Stimulated activated naive CD4-positive, alpha-beta T cell treated with Interleukin-2 at 50 U/mL for 16 hours (primary cell): ENCODE results near the gene MRPL9.
"Not testable (repeated sequence)": the region's sequence is repeated elsewhere in the genome, so short reads cannot be mapped to it uniquely, and the experiment has no call there.

ENCODE experiments used
- DNase-seq: peaks from one replicate; lab custom pipeline; 2025; lab: John Stamatoyannopoulos, UW

The MRPL9 gene

DNA sequence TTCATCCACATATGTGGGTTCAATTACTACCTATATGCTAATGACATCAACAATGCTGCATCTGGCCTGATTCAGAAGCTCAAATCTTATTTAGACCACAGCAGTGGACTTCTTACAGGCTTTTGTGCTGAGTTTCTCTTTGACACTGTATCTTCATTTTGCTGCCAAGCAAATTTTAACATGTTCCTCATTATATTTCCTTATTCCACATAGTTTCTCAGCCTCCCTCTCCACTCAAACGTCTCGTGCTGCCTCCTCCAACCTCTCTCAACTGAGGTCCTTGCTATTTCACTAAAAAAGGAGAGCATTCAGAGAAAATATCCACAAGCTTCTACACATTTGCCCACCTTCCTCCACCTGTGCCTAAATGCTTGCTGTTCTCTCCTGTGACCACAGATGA lies 20.5 kb upstream of the MRPL9 start:
- no peak for DNase-seq

DNA sequence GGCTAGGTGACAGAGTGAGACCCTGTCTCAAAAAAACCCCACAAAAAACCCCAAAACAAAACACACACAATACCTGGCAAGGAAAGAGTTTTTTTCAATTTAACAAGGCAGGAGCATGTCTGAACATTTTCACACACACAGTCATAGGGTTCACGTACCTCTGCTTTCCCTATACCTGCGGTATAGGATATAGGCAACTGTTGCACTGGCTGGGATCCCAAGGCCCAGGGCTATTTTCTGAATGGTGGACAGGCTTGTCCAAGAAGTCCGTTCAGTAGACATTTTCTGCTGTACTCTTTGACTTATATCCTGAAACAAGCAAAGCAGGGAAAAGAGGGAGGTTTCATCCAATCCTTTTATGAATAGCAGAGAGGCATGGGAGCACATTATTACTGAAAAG lies 19.4 kb upstream of the MRPL9 start:
- DNase-seq: no peak

GRCh38 chr1:151782026-151782425 lies 18.7 kb upstream of the MRPL9 start:
- DNase-seq: not testable (repeated sequence)

GRCh38 chr1:151780736-151781135 lies 17.4 kb upstream of the MRPL9 start:
- DNase-seq: not testable (repeated sequence)

DNA sequence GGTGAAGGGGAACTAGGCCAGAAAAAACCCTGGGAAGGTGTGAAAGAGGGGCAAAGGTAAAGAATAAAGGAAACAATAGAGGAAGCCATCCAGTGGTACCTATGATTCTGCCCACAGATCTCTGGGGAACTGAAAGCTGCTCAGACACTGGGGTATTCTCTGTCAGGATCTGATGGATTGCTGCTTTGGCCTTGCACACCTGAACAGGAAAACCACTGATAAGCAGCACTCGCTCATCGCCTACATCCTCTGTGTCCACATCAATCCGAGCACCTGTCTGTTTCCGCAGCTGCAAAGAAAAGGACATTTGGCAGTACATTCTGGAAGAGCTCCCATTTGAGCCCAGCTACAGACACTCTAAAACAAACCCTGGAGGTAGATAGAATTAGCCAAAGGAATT lies 16.6 kb upstream of the MRPL9 start:
- DNase-seq: no peak

DNA sequence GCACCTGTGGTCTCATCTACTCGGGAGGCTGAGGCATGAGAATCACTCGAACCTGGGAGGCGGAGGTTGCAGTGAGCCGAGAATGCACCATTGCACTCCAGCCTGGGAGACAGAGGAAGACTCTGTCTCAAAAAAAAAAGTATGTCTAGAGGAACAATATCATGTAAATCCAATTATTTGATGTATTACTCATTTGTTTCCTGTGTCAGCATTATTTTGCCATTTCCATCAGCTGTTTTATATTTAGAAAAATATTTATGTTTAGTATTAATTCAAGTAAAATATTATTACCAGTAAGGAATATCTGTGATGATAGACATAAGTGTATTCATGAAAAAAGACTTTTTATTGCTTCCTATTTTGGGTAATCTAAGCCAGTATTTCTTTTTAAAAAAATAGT lies 14.0 kb upstream of the MRPL9 start:
- DNase-seq: no peak

- no peak for DNase-seq
These were observed 13.4 kb upstream of the MRPL9 start for GRCh38 chr1:151776665-151777062.

DNA sequence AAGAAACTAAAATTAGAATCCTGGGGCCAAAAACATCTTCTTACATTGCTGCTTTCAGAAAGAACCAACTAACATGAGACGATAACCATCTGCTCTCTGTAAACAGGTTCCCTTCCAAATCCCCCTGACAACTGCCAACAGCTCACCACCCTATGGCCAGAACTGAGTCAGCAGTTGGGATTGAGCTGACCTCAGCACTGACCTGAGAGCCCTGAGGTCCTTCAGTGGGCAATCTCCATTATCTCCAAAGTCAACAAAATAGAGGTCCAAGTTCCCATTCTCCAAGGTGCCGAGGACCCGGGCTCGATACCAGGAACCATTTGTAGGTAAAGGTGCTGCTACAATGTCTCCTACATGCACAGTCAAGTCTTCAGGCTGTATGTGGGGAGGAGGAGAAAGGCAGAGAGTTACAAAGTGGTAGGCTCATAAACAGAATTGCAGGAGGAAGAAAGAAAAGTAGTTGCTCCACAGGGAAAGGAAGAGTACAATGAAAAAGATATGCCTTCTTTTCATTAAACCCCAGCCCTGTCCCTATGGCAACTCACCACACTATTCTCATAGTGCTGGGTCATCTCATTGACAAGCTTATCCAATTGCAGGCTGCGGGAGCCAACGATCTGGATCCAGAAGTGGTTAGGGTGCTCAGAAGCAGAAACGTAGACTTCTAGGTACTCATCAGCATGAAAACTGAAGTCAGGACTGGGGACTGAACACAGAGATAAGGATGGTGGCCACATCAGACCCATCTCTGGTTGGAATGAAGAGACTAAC lies 12.8 kb upstream of the MRPL9 start:
- DNase-seq: no peak

DNA sequence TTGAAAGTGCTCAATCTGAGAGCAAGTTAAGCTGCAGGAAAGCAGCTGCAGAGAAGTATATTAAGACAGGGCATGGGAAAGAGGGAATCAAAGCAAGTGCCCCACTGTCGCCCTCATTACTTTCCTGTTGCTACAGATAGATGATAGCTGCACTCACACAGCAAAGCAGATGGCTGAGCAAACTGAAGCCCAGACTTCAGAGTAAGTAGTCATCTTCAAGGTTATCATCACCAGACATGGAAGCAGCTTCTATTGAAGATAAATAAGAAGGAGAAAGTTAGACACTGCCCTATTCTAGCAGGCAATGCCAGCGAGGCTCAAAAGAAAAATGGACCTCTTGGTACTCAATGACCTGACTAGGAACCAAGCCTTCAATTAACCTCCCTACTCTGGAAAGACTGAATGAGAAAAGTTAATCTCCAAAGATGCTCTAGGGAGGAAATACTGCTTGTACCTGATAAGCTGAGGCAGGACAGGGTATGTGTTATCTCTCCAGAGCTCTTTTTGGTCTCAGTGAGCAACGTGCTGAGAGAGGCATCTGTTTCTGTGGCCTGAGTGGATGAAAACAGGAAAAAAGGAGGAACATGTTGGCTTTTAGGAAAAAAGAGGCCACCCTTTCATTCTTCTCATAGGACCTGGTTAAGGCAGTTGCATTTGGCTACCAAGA lies 11.1 kb upstream of the MRPL9 start:
- DNase-seq: no peak

DNA sequence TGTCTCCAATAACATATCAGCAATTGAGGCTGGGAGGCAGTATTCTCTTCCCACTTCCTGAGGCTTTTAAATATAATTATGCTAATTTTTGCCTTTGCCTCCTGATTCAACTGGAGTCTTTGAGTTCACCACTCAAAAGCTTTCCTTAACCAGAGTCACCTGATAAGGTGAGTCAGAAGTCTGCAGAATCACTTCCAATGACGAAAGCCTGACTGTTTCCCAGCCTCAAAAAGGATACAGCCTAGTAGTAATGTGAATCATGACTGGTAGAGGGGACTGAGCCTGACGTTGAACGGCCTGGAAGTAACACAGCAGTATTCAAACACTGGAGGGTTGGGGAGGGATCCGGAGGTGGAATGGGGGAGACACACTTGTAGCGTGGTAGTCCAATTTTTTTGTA lies 10.4 kb upstream of the MRPL9 start:
- DNase-seq: no peak

GRCh38 chr1:151769270-151769669 lies 6.0 kb upstream of the MRPL9 start:
- not testable (repeated sequence) for DNase-seq

- not testable (repeated sequence) for DNase-seq
These were observed 5.2 kb upstream of the MRPL9 start for GRCh38 chr1:151768351-151769066.

DNA sequence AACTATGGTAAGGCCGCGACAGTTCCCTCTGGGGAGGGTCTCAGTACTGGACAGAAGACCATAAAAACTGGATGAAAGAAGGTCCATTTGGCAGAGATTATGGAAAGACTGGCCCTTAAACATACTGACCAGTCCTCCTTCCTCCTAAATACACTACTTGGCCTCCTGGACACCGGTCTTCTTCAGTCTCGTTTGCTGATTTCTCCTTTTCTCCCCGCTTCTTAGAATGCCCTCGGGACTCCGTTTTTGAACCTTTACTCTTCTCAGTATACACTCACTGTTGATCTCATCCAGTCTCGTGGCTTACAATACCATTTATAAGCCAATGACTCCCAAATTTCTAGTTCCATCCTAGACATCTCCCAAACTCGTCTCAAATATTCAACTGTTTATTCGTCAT lies 694 bp upstream of the MRPL9 start:
- DNase-seq: no peak

GRCh38 chr1:151760597-151761385 lies 2.5 kb downstream of the MRPL9 start:
- no peak for DNase-seq

DNA sequence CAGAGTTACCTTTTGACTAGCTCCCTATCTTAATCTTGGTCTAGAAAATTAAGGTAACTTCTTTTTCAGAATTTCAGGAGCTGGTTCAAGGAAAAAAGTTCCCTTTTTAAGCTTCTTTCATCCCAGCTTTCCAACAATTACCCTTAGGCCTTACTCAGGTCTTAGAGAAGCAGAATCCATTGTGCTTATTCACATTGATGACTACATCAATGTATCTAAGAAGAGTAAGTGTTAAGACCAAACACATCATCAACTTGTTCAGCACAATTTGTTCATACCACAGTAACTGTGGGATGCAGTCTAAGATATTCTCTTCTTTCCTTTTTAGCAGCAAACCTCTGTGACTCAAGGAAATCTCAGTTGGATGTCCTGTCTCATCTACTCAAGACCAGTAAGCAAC lies 4.1 kb downstream of the MRPL9 start:
- no peak for DNase-seq

DNA sequence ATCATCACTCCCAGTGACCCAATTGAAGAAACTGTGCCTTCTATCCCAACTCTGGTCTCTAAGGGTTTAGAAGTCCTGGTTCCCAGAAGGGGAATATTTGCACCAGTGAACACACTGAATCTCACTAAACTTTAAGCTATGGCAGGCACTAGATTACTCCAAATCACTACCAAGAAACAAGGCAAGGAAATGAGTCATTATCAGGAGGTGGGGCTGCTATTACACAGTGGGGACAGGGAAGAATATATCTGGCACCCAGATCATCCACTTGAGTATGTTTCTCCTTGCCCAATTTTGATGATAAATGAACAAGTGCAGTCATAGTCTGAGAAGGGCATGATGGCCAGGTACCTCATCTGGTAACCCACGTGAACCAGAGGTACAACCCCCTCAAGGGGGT lies 7.0 kb downstream of the MRPL9 start:
- DNase-seq: no peak

DNA sequence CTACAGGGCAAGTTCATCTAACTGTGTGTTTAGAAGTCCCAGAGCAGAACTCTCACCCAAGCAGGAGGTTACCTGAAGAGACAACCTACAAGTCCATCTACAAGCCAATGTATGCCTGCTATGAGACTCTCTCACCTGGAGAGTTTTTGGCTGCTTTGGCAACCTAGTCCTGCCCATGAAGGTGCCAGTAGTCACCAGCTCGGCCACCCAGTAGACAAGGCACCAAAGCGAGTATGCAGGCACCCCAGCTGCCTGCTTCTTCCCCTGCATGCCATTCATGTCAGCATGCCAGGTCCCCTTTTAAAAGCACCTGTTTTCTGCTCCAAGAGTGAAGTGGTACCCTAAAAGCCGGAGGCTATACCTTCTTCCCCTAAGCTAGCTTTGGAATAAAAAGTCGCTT lies 21.8 kb downstream of the MRPL9 start:
- no peak for DNase-seq

DNA sequence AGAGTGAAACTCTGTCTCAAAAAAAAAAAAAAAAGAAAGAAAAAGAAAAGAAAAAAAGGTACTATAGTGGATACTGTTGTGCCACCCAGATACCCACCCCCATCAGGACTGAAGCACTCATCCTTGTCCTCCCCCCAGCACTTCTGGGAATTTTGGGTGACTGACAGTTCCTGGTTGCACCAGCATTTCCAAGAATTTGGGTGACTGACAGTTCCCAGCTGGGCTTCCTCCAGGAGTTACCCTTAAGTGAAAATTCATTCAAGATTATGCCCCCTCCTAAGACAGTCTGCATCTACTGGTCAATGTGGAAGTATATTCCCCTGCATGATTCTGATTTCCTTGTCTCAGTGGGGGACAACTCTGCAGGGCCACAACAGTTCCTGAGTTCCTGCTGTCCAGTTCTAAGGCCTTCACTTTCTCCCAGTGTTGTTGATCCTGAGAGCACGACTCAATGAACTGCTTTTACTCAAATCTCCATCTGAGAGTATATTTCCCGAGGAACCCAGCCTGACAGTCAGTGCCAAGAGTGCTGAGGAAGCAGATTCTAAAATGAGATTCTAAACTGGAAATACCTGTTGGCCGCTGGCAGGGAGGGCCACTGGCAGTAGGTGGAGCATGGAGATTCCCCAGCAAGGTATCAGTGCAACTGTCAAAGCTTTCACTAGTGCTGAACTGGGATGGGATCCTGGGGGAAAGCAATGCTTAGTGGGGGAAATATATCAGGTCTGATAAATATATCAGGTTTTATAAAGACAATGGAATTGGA lies 23.5 kb downstream of the MRPL9 start:
- no peak for DNase-seq

DNA sequence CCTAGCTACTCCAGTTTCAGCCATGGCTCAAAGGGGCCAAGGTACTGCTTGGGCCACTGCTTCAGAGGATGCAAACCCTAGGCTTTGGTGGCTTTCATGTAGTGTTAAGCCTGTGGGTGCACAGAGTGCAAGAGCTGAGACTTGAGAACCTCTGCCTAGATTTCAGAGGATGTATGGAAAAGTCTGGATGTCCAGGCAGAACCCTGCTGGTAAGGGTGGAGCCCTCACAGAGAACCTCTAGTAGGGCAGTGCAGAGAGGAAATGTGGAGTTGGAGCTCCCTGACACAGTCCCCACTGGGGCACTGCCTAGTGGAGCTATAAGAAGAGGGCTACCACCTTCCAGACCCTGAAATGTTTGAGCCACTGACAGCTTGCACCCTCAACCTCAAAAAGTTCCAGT lies 25.8 kb downstream of the MRPL9 start:
- no peak for DNase-seq

- DNase-seq: no peak
These were observed 26.3 kb downstream of the MRPL9 start for GRCh38 chr1:151737026-151737425.

DNA sequence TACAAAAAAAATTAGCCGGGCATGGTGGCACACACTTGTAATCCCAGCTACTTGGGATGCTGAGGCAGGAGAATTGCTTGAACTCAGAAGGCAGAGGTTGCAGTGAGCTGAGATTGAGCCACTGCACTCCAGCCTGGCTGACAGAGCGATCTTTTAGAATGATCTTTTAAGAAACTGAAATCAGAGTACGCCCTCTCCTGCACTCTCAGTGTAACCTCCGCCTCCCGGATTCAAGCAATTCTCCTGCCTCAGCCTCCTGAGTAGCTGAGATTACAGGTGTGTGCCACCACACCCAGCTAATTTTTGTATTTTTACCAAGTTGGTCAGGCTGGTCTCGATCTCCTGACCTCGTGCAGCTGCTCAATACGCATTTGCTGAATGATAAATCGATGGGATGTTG lies 29.3 kb downstream of the MRPL9 start:
- not testable (repeated sequence) for DNase-seq

DNA sequence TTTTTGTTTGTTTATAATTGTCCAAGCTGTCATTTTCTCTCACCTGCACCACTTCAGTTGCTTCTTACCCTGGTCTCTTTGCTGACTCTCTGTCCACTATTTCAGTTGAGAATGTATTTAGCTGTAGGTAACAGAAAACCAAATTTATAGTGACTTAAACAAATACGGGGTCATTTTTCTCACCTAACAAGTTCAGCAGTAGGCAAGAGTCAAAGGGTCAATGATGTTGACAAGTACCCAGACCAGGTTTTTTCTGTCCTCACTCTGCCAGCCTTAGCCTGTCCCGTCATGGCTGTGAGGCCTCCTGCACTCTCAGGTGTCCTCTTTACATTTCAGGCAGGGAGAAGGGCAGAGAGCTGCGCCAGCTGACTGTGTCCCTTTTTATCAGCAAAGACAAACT lies 30.2 kb downstream of the MRPL9 start:
- DNase-seq: no peak
